MCF 10A (cell line): ENCODE measurements around the gene SHISA5. TPM values are rescaled to one million over a fixed set of nuclear protein-coding genes. Genes with fewer than 3 reads are reported as not detected.

Experiments
- BruUV-seq: library from RNA; stranded (reverse); fragments of 400-500 nt; replicated peaks from 2 replicates; lab custom pipeline; 2021; lab: Mats Ljungman, UMichigan
- CTCF ChIA-PET: fragments of 300-600 bp; sonication (Branson Sonifier 250); formaldehyde crosslinking; extraction: SDS; loops from one replicate; lab custom pipeline; 2021; ENCODE audit warnings: antibody characterized with exemption, inconsistent platforms; lab: Yijun Ruan, JAX
- POLR2A ChIA-PET: fragments of 300-600, 350-650 bp; sonication (Branson Sonifier 250); formaldehyde crosslinking; extraction: SDS; loops from one replicate; lab custom pipeline; 2020; ENCODE audit warnings: antibody characterized with exemption, inconsistent platforms; lab: Yijun Ruan, JAX
- DNase-seq: peaks from one replicate; pipeline ENCODE4 v3.0.0-alpha.2; 2018; ENCODE audit not compliant: unreplicated experiment
- H3K27ac Mint-ChIP-seq: one replicate; pipeline ENCODE4 v1.8.0; 2022; ENCODE audit warnings: mild to moderate bottlenecking, low read depth, mixed read lengths; ENCODE audit not compliant: unreplicated experiment
- H3K27me3 Mint-ChIP-seq: one replicate; pipeline ENCODE4 v1.8.0; 2022; ENCODE audit warnings: mixed read lengths; ENCODE audit not compliant: insufficient read depth, unreplicated experiment
- H3K36me3 Mint-ChIP-seq: one replicate; pipeline ENCODE4 v1.8.0; 2022; ENCODE audit warnings: mild to moderate bottlenecking, moderate library complexity, mixed read lengths; ENCODE audit not compliant: insufficient read depth, unreplicated experiment
- H3K4me1 Mint-ChIP-seq: one replicate; pipeline ENCODE4 v1.8.0; 2022; ENCODE audit warnings: mixed read lengths; ENCODE audit not compliant: insufficient read depth, unreplicated experiment
- H3K4me3 Mint-ChIP-seq: one replicate; pipeline ENCODE4 v1.8.0; 2022; ENCODE audit warnings: mild to moderate bottlenecking, moderate library complexity, mixed read lengths; ENCODE audit not compliant: unreplicated experiment
- H3K9me3 Mint-ChIP-seq: one replicate; pipeline ENCODE4 v1.8.0; 2022; ENCODE audit warnings: mixed read lengths; ENCODE audit not compliant: unreplicated experiment
- CTCF ChIP-seq: fragments of 200-600 bp; IDR thresholded peaks from one replicate; pipeline ENCODE4 v1.8.0; 2022; ENCODE audit warnings: antibody characterized with exemption, mild to moderate bottlenecking; ENCODE audit not compliant: unreplicated experiment
- intact Hi-C: fragments of 100-400 bp; cut with micrococcal nuclease; formaldehyde crosslinking; loops from 2 replicates; pipeline ENCODE4 v1.14.1; 2022
- total RNA-seq: library from RNA; stranded (reverse); gene quantifications from 2 replicates; pipeline ENCODE4 v1.2.3, GENCODE V29; 2022

The SHISA5 gene
- total RNA-seq, 1 experiment from 2014 or later = 131 TPM

- no peak for TF ChIP-seq CTCF
- no TSS peak for BruUV-seq
- Mint-ChIP-seq H3K27me3 (no peaks in the 10 kb centered on the region), H3K27ac (no peak overlapping the region), H3K36me3 (peaks cover 47% of the 10 kb centered on the region), H3K4me1 (no peaks in the 10 kb centered on the region), H3K9me3 (no peaks in the 10 kb centered on the region), H3K4me3 (no peak overlapping the region)
- POLR2A ChIA-PET = interaction anchor here (2.2 kb wide), 1 partner anchor 13 kb away, joined by 12 read pairs; the partner anchor contains the start of gene ATRIP
- CTCF ChIA-PET = interaction anchor here (0.6 kb wide), 1 partner anchor 591 kb away, joined by 3 read pairs; no protein-coding TSS in a partner anchor
- intact Hi-C loops = no loop called here
- DNase-seq = no peak
These were observed 44.6 kb downstream of the SHISA5 start for GRCh38 chr3:48459331-48459730.

GRCh38 chr3:48456456-48456855 lies 47.5 kb downstream of the SHISA5 start:
- Mint-ChIP-seq H3K27me3 (no peaks in the 10 kb centered on the region), H3K27ac (no peak overlapping the region), H3K4me3 (no peak overlapping the region), H3K9me3 (no peaks in the 10 kb centered on the region), H3K4me1 (no peaks in the 10 kb centered on the region), H3K36me3 (peaks cover 64% of the 10 kb centered on the region)
- POLR2A ChIA-PET = interaction anchor here (0.9 to 1.5 kb wide), 2 partner anchors 10 to 26 kb away, joined by 3 to 4 read pairs; partner anchors contain the start of gene PLXNB1
- no TSS peak for BruUV-seq
- no peak for TF ChIP-seq CTCF
- no peak for DNase-seq
- intact Hi-C loops = no loop called here
- CTCF ChIA-PET = interaction anchor here (1.6 to 2.0 kb wide), 2 partner anchors 9 to 20 kb away, joined by 6 read pairs; partner anchors contain the start of gene ATRIP

GRCh38 chr3:48451270-48451669 lies 52.7 kb downstream of the SHISA5 start:
- peaks cover 16% of the 10 kb centered on the region for H3K4me1 Mint-ChIP-seq
- no peak for TF ChIP-seq CTCF
- no peak overlapping the region for H3K4me3 Mint-ChIP-seq
- no TSS peak for BruUV-seq
- H3K27me3 Mint-ChIP-seq = no peaks in the 10 kb centered on the region
- CTCF ChIA-PET = interaction anchor here (0.8 to 2.4 kb wide), 5 partner anchors 11 to 107 kb away, joined by 3 to 10 read pairs (median 6); partner anchors contain the start of genes CCDC51 and TMA7
- POLR2A ChIA-PET = interaction anchor here (0.8 to 1.9 kb wide), 3 partner anchors 11 to 15 kb away, joined by 4 to 8 read pairs (median 5); partner anchors contain the start of genes CCDC51 and TMA7
- H3K36me3 Mint-ChIP-seq = peaks cover 52% of the 10 kb centered on the region
- H3K27ac Mint-ChIP-seq = no peak overlapping the region
- no peaks in the 10 kb centered on the region for H3K9me3 Mint-ChIP-seq
- DNase-seq = no peak
- intact Hi-C loops = no loop called here

GRCh38 chr3:48446425-48447193 lies 57.4 kb downstream of the SHISA5 start, which contains the start of gene ATRIP:
ATRIP (plus strand) TSS chr3:48446737; CDS start chr3:48446846, 109 bp downstream.
- CTCF ChIA-PET = interaction anchor here (0.6 to 4.7 kb wide), 11 partner anchors 10 to 579 kb away, joined by 3 to 57 read pairs (median 3); no protein-coding TSS in a partner anchor
- H3K4me3 Mint-ChIP-seq = peak within 1 kb of the TSS; percentile 96

More at GRCh38 chr3:48446425-48447193, 57.4 kb downstream of the SHISA5 start, which contains the start of gene ATRIP:
- BruUV-seq = no TSS peak
- peaks cover 52% of the 10 kb centered on the region for H3K36me3 Mint-ChIP-seq
- no peak for TF ChIP-seq CTCF
- POLR2A ChIA-PET = interaction anchor here (0.6 to 6.0 kb wide), 36 partner anchors 10 to 583 kb away, joined by 3 to 61 read pairs (median 4); partner anchors contain the start of genes CDC25A, IMPDH2, IP6K2 and PFKFB4
- peaks cover 25% of the 10 kb centered on the region for H3K4me1 Mint-ChIP-seq
- intact Hi-C loops = loop anchor here (5.0 kb wide), 1 partner anchor 101 kb away; no protein-coding TSS in a partner anchor
- no peaks in the 10 kb centered on the region for H3K27me3 Mint-ChIP-seq
- no peaks in the 10 kb centered on the region for H3K9me3 Mint-ChIP-seq
- peak; percentile 87 for DNase-seq
- H3K27ac Mint-ChIP-seq = peak within 1 kb of the TSS; percentile 73
